Esophagus (tissue), 2 donors: ENCODE results near the gene TDRD1. TPM values are rescaled to one million over a fixed set of nuclear protein-coding genes. Genes with fewer than 3 reads are reported as not detected.
A peak's percentile ranks its signal among the peaks of the same experiment; 100 is the strongest.

Source experiments
- H3K27ac ChIP-seq, 2 donors: one replicate each; pipeline ENCODE4 v1.5.1; 2013; ENCODE audit warnings: low read depth in 2 of 2, mild to moderate bottlenecking in 2 of 2, inconsistent platforms in 1 of 2, low read length in 1 of 2, moderate library complexity in 1 of 2
- H3K27me3 ChIP-seq, 2 donors: one replicate each; pipeline ENCODE4 v1.6.1; 2013; ENCODE audit warnings: low read length in 2 of 2, control low read depth in 1 of 2, mild to moderate bottlenecking in 1 of 2; ENCODE audit not compliant: insufficient read depth in 2 of 2, control insufficient read depth in 1 of 2
- H3K36me3 ChIP-seq, 2 donors: one replicate each; pipeline ENCODE4 v1.6.1; 2013; ENCODE audit warnings: low read length in 1 of 2; ENCODE audit not compliant: control insufficient read depth in 2 of 2, insufficient read depth in 2 of 2
- H3K4me1 ChIP-seq, 2 donors: one replicate each; pipeline ENCODE4 v1.6.1; 2013; ENCODE audit warnings: low read length in 1 of 2; ENCODE audit not compliant: control insufficient read depth in 2 of 2, insufficient read depth in 2 of 2
- H3K4me3 ChIP-seq, 2 donors: one replicate each; pipeline ENCODE4 v1.5.1; 2013; ENCODE audit warnings: low read length in 2 of 2, mild to moderate bottlenecking in 2 of 2, low read depth in 1 of 2, moderate library complexity in 1 of 2
- H3K9me3 ChIP-seq, 2 donors: one replicate each; pipeline ENCODE4 v1.6.1; 2013; ENCODE audit warnings: mild to moderate bottlenecking in 2 of 2, low read depth in 1 of 2, low read length in 1 of 2, moderate library complexity in 1 of 2; ENCODE audit not compliant: control insufficient read depth in 2 of 2, insufficient read depth in 1 of 2
- WGBS, 2 donors: extraction: QIAGEN DNeasy Blood & Tissue Kit; methylation state at CpG; one replicate each; pipeline ENCODE4 v1.1.7; 2013; 5-methylcytosine and 5-hydroxymethylcytosine counted together
- polyA plus RNA-seq, 2 donors: library from polyadenylated mRNA; stranded (reverse); fragments of 200-250 nt; gene quantifications; one replicate each; pipeline ENCODE4 v1.2.3, GENCODE V29; 2013
- donor health status: healthy with polysubstance abuse.
- donor health status: Bipolar disorder and iron deficiency.

TDRD1 gene
- polyA plus RNA-seq, 2 donors = 0.04 to 0.08 TPM

GRCh38 chr10:114242235-114242634, 63.1 kb downstream of the TDRD1 start:
- 87 to 89% methylated on average over 9 of the region's 9 CpGs for WGBS, 2 donors
- Histone ChIP-seq H3K27me3 (no peaks in the 10 kb centered on the region), H3K27ac (no peak overlapping the region)

GRCh38 chr10:114243661-114244060, 64.5 kb downstream of the TDRD1 start:
- Histone ChIP-seq H3K27ac (peak overlapping the region in 1 of 2 donors; percentile 6), H3K36me3 (no peaks in the 10 kb centered on the region), H3K9me3 (no peaks in the 10 kb centered on the region), H3K4me1 (peaks cover 0 to 8% of the 10 kb centered on the region in 2 donors), H3K27me3 (no peaks in the 10 kb centered on the region), H3K4me3 (no peak overlapping the region)
- WGBS, 2 donors = 52 to 59% methylated on average over 9 of the region's 9 CpGs

More at GRCh38 chr10:114242235-114242634, 63.1 kb downstream of the TDRD1 start:
- no peaks in the 10 kb centered on the region for H3K9me3 ChIP-seq
- H3K4me1 ChIP-seq = peaks cover 0 to 8% of the 10 kb centered on the region in 2 donors
- H3K36me3 ChIP-seq = no peaks in the 10 kb centered on the region
- no peak overlapping the region for H3K4me3 ChIP-seq

- Histone ChIP-seq H3K27me3 (no peaks in the 10 kb centered on the region), H3K4me3 (no peak overlapping the region), H3K4me1 (peaks cover 0 to 8% of the 10 kb centered on the region in 2 donors), H3K36me3 (no peaks in the 10 kb centered on the region), H3K27ac (peak overlapping the region in 1 of 2 donors; percentile 40), H3K9me3 (no peaks in the 10 kb centered on the region)
- WGBS, 2 donors = 34 to 50% methylated on average over 6 of the region's 6 CpGs
Measured at GRCh38 chr10:114244126-114244525, 65.0 kb downstream of the TDRD1 start.

- peak overlapping the region; percentile 41 to 66 for H3K27ac ChIP-seq
- H3K9me3 ChIP-seq = no peaks in the 10 kb centered on the region
- WGBS, 2 donors = 38 to 44% methylated on average over 9 of the region's 9 CpGs
- H3K4me1 ChIP-seq = peaks cover 0 to 3% of the 10 kb centered on the region in 2 donors
- no peaks in the 10 kb centered on the region for H3K36me3 ChIP-seq
- H3K27me3 ChIP-seq = no peaks in the 10 kb centered on the region
- H3K4me3 ChIP-seq = no peak overlapping the region
Measured at GRCh38 chr10:114245121-114245791, 66.1 kb downstream of the TDRD1 start.

GRCh38 chr10:114246679-114247305, 67.6 kb downstream of the TDRD1 start:
- Histone ChIP-seq H3K4me3 (peak overlapping the region in 1 of 2 donors; percentile 7), H3K27ac (peak overlapping the region in 1 of 2 donors; percentile 72)

GRCh38 chr10:114250236-114250635, 71.1 kb downstream of the TDRD1 start:
- 55 to 75% methylated on average over 6 of the region's 6 CpGs for WGBS, 2 donors
- Histone ChIP-seq H3K4me3 (no peak overlapping the region), H3K9me3 (no peaks in the 10 kb centered on the region), H3K36me3 (no peaks in the 10 kb centered on the region), H3K4me1 (peaks cover 0 to 4% of the 10 kb centered on the region in 2 donors), H3K27me3 (no peaks in the 10 kb centered on the region), H3K27ac (no peak overlapping the region)

More at GRCh38 chr10:114246679-114247305, 67.6 kb downstream of the TDRD1 start:
- Histone ChIP-seq H3K4me1 (peaks cover 3 to 4% of the 10 kb centered on the region in 2 donors), H3K27me3 (no peaks in the 10 kb centered on the region), H3K9me3 (no peaks in the 10 kb centered on the region), H3K36me3 (no peaks in the 10 kb centered on the region)
- WGBS, 2 donors = 46 to 57% methylated on average over 7 of the region's 7 CpGs

- Histone ChIP-seq H3K4me3 (no peak overlapping the region), H3K4me1 (peaks cover 0 to 4% of the 10 kb centered on the region in 2 donors), H3K9me3 (no peaks in the 10 kb centered on the region), H3K27ac (no peak overlapping the region), H3K36me3 (no peaks in the 10 kb centered on the region), H3K27me3 (no peaks in the 10 kb centered on the region)
- WGBS, 2 donors = 97 to 100% methylated on average over 1 of the region's 1 CpG
Measured at GRCh38 chr10:114250716-114251115, 71.6 kb downstream of the TDRD1 start.

- Histone ChIP-seq H3K4me1 (peaks cover 0 to 4% of the 10 kb centered on the region in 2 donors), H3K27me3 (no peaks in the 10 kb centered on the region), H3K9me3 (no peaks in the 10 kb centered on the region), H3K36me3 (no peaks in the 10 kb centered on the region), H3K4me3 (no peak overlapping the region), H3K27ac (no peak overlapping the region)
- WGBS, 2 donors = 82 to 88% methylated on average over 5 of the region's 5 CpGs
Measured at GRCh38 chr10:114252092-114252491, 72.9 kb downstream of the TDRD1 start.

GRCh38 chr10:114252883-114253282, 73.7 kb downstream of the TDRD1 start:
- Histone ChIP-seq H3K36me3 (no peaks in the 10 kb centered on the region), H3K4me1 (peaks cover 0 to 4% of the 10 kb centered on the region in 2 donors), H3K27me3 (no peaks in the 10 kb centered on the region), H3K4me3 (no peak overlapping the region), H3K9me3 (no peaks in the 10 kb centered on the region), H3K27ac (no peak overlapping the region)
- 72 to 98% methylated on average over 3 to 4 of the region's 7 CpGs for WGBS, 2 donors
